WERI-Rb-1 (cell line): ENCODE results near the gene ARTN.
A peak's percentile ranks its signal among the peaks of the same experiment; 100 is the strongest.

Experiments
- DNase-seq: peaks from one replicate; pipeline ENCODE4 v3.0.0-alpha.2; 2020
- H3K27ac ChIP-seq: fragments of 250-450 bp; sonication (Bioruptor Pico); 2 replicates; pipeline ENCODE4 v1.5.1; 2020; ENCODE audit warnings: mild to moderate bottlenecking, moderate library complexity
- H3K27me3 ChIP-seq: fragments of 250-450 bp; sonication (Bioruptor Pico); 2 replicates; pipeline ENCODE4 v1.5.1; 2021; ENCODE audit warnings: mild to moderate bottlenecking, low read depth, moderate library complexity; ENCODE audit not compliant: insufficient read depth, severe bottlenecking
- H3K36me3 ChIP-seq: fragments of 250-450 bp; sonication (Bioruptor Pico); 2 replicates; pipeline ENCODE4 v1.5.1; 2020; ENCODE audit warnings: mild to moderate bottlenecking, moderate library complexity
- H3K4me3 ChIP-seq: 2 replicates; pipeline ENCODE4 v1.5.1; 2011; ENCODE audit warnings: low read depth, mild to moderate bottlenecking, control low read depth, low read length
- H3K9me3 ChIP-seq: fragments of 250-450 bp; sonication (Bioruptor Pico); 2 replicates; pipeline ENCODE4 v1.5.1; 2021; ENCODE audit warnings: mild to moderate bottlenecking, moderate library complexity; ENCODE audit not compliant: severe bottlenecking
- CTCF ChIP-seq: IDR thresholded peaks from 2 replicates; pipeline ENCODE4 v1.5.1; 2011; ENCODE audit warnings: low read depth, mild to moderate bottlenecking, control low read depth, inconsistent platforms, low read length

ARTN gene

GRCh38 chr1:43938892-43939587, 5.4 kb downstream of the ARTN start:
- no peak for TF ChIP-seq CTCF
- Histone ChIP-seq H3K4me3 (no peak overlapping the region), H3K9me3 (no peaks in the 10 kb centered on the region), H3K27me3 (no peaks in the 10 kb centered on the region), H3K36me3 (no peaks in the 10 kb centered on the region), H3K27ac (no peak overlapping the region)
- DNase-seq = no peak

- Histone ChIP-seq H3K27ac (no peak overlapping the region), H3K9me3 (no peaks in the 10 kb centered on the region), H3K36me3 (no peaks in the 10 kb centered on the region), H3K4me3 (no peak overlapping the region), H3K27me3 (no peaks in the 10 kb centered on the region)
- no peak for DNase-seq
- no peak for TF ChIP-seq CTCF
Measured at GRCh38 chr1:43942411-43942810, 8.8 kb downstream of the ARTN start.

- H3K4me3 ChIP-seq = no peak overlapping the region
- no peaks in the 10 kb centered on the region for H3K9me3 ChIP-seq
- no peak for TF ChIP-seq CTCF
- no peaks in the 10 kb centered on the region for H3K27me3 ChIP-seq
- H3K36me3 ChIP-seq = peaks cover 4% of the 10 kb centered on the region
- no peak overlapping the region for H3K27ac ChIP-seq
- DNase-seq = no peak
Measured at GRCh38 chr1:43944860-43945259, 11.3 kb downstream of the ARTN start.

GRCh38 chr1:43945674-43946235, 12.2 kb downstream of the ARTN start:
- Histone ChIP-seq H3K27me3 (no peaks in the 10 kb centered on the region), H3K9me3 (no peaks in the 10 kb centered on the region), H3K36me3 (peaks cover 13% of the 10 kb centered on the region), H3K4me3 (peak overlapping the region; percentile 66), H3K27ac (peak overlapping the region; percentile 100)
- no peak for DNase-seq
- no peak for TF ChIP-seq CTCF

GRCh38 chr1:43946236-43947060, 12.8 kb downstream of the ARTN start, which contains the start of gene IPO13:
IPO13 (plus strand) TSS chr1:43946950; CDS start chr1:43947601, 651 bp downstream.
- no peaks in the 10 kb centered on the region for H3K27me3 ChIP-seq
- H3K9me3 ChIP-seq = no peaks in the 10 kb centered on the region
- peaks cover 14% of the 10 kb centered on the region for H3K36me3 ChIP-seq
- DNase-seq = peak; percentile 97
- peak within 1 kb of the TSS; percentile 66 for H3K4me3 ChIP-seq
- TF ChIP-seq CTCF = peak; percentile 85
- H3K27ac ChIP-seq = peak within 1 kb of the TSS; percentile 100
